ENCODE measurements around the gene BEX5.
"Not testable (repeated sequence)": the region's sequence is repeated elsewhere in the genome, so short reads cannot be mapped to it uniquely, and the experiment has no call there.

BEX5 gene

GRCh38 chrX:102155806-102156179 lies at the start of gene BEX5:
Gene BEX5 (minus strand): TSS chrX:102155977. CDS start chrX:102154265, 1,712 bp downstream.
- H3K36me3 ChIP-seq (ENCODE audit: control insufficient read depth, insufficient read depth, low read length) = no peaks in the 10 kb centered on the region

GRCh38 chrX:102185967-102186720 lies 30.4 kb upstream of the BEX5 start:
- H3K27me3 ChIP-seq (replicated peaks; ENCODE audit: control insufficient read depth, insufficient read depth, low read length) = no peaks in the 10 kb centered on the region
- DNase-seq (ENCODE audit: extremely low read depth, insufficient read length) = no peak
- TF ChIP-seq CTCF (IDR thresholded peaks at IDR 0.05; ENCODE audit: insufficient read depth, low read length, poor library complexity, severe bottlenecking) = no peak
- H3K36me3 ChIP-seq (ENCODE audit: control insufficient read depth, insufficient read depth, low read length) = no peaks in the 10 kb centered on the region
- H3K4me3 ChIP-seq (replicated peaks; ENCODE audit: low read depth, low read length) = no peak overlapping the region

More at GRCh38 chrX:102155806-102156179, at the start of gene BEX5:
- Histone ChIP-seq H3K4me3 (replicated peaks; ENCODE audit: low read depth, low read length) (peak within 1 kb of the TSS; percentile 33), H3K27me3 (replicated peaks; ENCODE audit: control insufficient read depth, insufficient read depth, low read length) (no peaks in the 10 kb centered on the region)
- TF ChIP-seq CTCF (IDR thresholded peaks at IDR 0.05; ENCODE audit: insufficient read depth, low read length, poor library complexity, severe bottlenecking) = no peak
- peak; percentile 6 for DNase-seq (ENCODE audit: extremely low read depth, insufficient read length)

GRCh38 chrX:102154900-102155805 lies 624 bp downstream of the BEX5 start:
- no peaks in the 10 kb centered on the region for H3K27me3 ChIP-seq (replicated peaks; ENCODE audit: control insufficient read depth, insufficient read depth, low read length)
- H3K4me3 ChIP-seq (replicated peaks; ENCODE audit: low read depth, low read length) = peak overlapping the region; percentile 33
- TF ChIP-seq CTCF (IDR thresholded peaks at IDR 0.05; ENCODE audit: insufficient read depth, low read length, poor library complexity, severe bottlenecking) = no peak
- no peaks in the 10 kb centered on the region for H3K36me3 ChIP-seq (ENCODE audit: control insufficient read depth, insufficient read depth, low read length)
- DNase-seq (ENCODE audit: extremely low read depth, insufficient read length) = no peak

- H3K4me3 ChIP-seq (replicated peaks; ENCODE audit: low read depth, low read length) = no peak overlapping the region
- TF ChIP-seq CTCF (IDR thresholded peaks at IDR 0.05; ENCODE audit: insufficient read depth, low read length, poor library complexity, severe bottlenecking) = peak; percentile 41
Measured at GRCh38 chrX:102154218-102154860, 1.4 kb downstream of the BEX5 start.

GRCh38 chrX:102142274-102142673 lies 13.5 kb downstream of the BEX5 start, which contains the start of gene TCEAL6:
Gene TCEAL6 (minus strand): TSS chrX:102142481.
- DNase-seq (ENCODE audit: extremely low read depth, insufficient read length); H3K36me3 ChIP-seq (ENCODE audit: control insufficient read depth, insufficient read depth, low read length); H3K27me3 ChIP-seq (replicated peaks; ENCODE audit: control insufficient read depth, insufficient read depth, low read length); H3K4me3 ChIP-seq (replicated peaks; ENCODE audit: low read depth, low read length): not testable (repeated sequence)

More at GRCh38 chrX:102154218-102154860, 1.4 kb downstream of the BEX5 start:
- DNase-seq (ENCODE audit: extremely low read depth, insufficient read length) = no peak
- Histone ChIP-seq H3K36me3 (ENCODE audit: control insufficient read depth, insufficient read depth, low read length) (no peaks in the 10 kb centered on the region), H3K27me3 (replicated peaks; ENCODE audit: control insufficient read depth, insufficient read depth, low read length) (no peaks in the 10 kb centered on the region)

- not testable (repeated sequence) for DNase-seq (ENCODE audit: extremely low read depth, insufficient read length); H3K27me3 ChIP-seq (replicated peaks; ENCODE audit: control insufficient read depth, insufficient read depth, low read length); H3K4me3 ChIP-seq (replicated peaks; ENCODE audit: low read depth, low read length); H3K36me3 ChIP-seq (ENCODE audit: control insufficient read depth, insufficient read depth, low read length)
Measured at GRCh38 chrX:102141631-102142030, 14.1 kb downstream of the BEX5 start.

GRCh38 chrX:102140876-102141275 lies 14.9 kb downstream of the BEX5 start:
- not testable (repeated sequence) for H3K36me3 ChIP-seq (ENCODE audit: control insufficient read depth, insufficient read depth, low read length); H3K27me3 ChIP-seq (replicated peaks; ENCODE audit: control insufficient read depth, insufficient read depth, low read length); DNase-seq (ENCODE audit: extremely low read depth, insufficient read length); H3K4me3 ChIP-seq (replicated peaks; ENCODE audit: low read depth, low read length)

Data from GM06990 (cell line).